Activated naive CD8-positive, alpha-beta T cell treated with anti-CD3 and anti-CD28 coated beads, Interleukin-2, amount 50 U/mL, for 24 hours (primary cell): ENCODE data around the gene FLRT1.
A peak's percentile ranks its signal among the peaks of the same experiment; 100 is the strongest.

Experiments
- ATAC-seq: fragments of 150-1000 bp; cut with Tn5 transposase; one replicate; pipeline ENCODE4 v1.10.0; 2021
- DNase-seq: peaks from one replicate; pipeline ENCODE4 v3.0.0; 2021
- H3K27ac Mint-ChIP-seq: one replicate; pipeline ENCODE4 v1.8.0; 2021; ENCODE audit warnings: mild to moderate bottlenecking, mixed read lengths
- H3K27me3 Mint-ChIP-seq: one replicate; pipeline ENCODE4 v1.8.0; 2021; ENCODE audit warnings: mixed read lengths
- H3K36me3 Mint-ChIP-seq: one replicate; pipeline ENCODE4 v1.8.0; 2021; ENCODE audit warnings: low read depth, mixed read lengths
- H3K4me1 Mint-ChIP-seq: one replicate; pipeline ENCODE4 v1.8.0; 2021; ENCODE audit warnings: mixed read lengths
- H3K4me3 Mint-ChIP-seq: one replicate; pipeline ENCODE4 v1.8.0; 2021; ENCODE audit warnings: mild to moderate bottlenecking, moderate library complexity, mixed read lengths
- H3K9me3 Mint-ChIP-seq: one replicate; pipeline ENCODE4 v1.8.0; 2021; ENCODE audit warnings: mixed read lengths

FLRT1 gene

GRCh38 chr11:64035576-64035975, at the start of gene FLRT1:
TSS of gene FLRT1 (plus strand) at chr11:64035931. CDS start at chr11:64116268, 80,337 bp downstream.
- H3K27ac Mint-ChIP-seq = no peak within 1 kb of the TSS
- H3K4me3 Mint-ChIP-seq = peak within 1 kb of the TSS; percentile 63
- ATAC-seq (no peak), DNase-seq (no peak)
- H3K9me3 Mint-ChIP-seq = no peaks in the 10 kb centered on the region
- H3K36me3 Mint-ChIP-seq = no peaks in the 10 kb centered on the region
- H3K27me3 Mint-ChIP-seq = peaks cover 36% of the 10 kb centered on the region
- peaks cover 7% of the 10 kb centered on the region for H3K4me1 Mint-ChIP-seq

- ATAC-seq = peak; percentile 93
- peaks cover 20% of the 10 kb centered on the region for H3K36me3 Mint-ChIP-seq
- peak within 1 kb of the TSS; percentile 98 for H3K27ac Mint-ChIP-seq
- no peaks in the 10 kb centered on the region for H3K27me3 Mint-ChIP-seq
- H3K9me3 Mint-ChIP-seq = no peaks in the 10 kb centered on the region
- peak; percentile 88 for DNase-seq
- H3K4me1 Mint-ChIP-seq = peaks cover 28% of the 10 kb centered on the region
- peak within 1 kb of the TSS; percentile 96 for H3K4me3 Mint-ChIP-seq
These were observed 49.4 kb upstream of the FLRT1 start, which contains the start of gene OTUB1 for GRCh38 chr11:63986156-63986931. TSS of gene OTUB1 (plus strand) at chr11:63986438. CDS start at chr11:63986457, 19 bp downstream.

GRCh38 chr11:63986932-63987513, 48.7 kb upstream of the FLRT1 start:
- DNase-seq (no peak), ATAC-seq (no peak)
- Mint-ChIP-seq H3K27ac (peak overlapping the region; percentile 35), H3K27me3 (no peaks in the 10 kb centered on the region), H3K4me3 (peak overlapping the region; percentile 96), H3K9me3 (no peaks in the 10 kb centered on the region), H3K4me1 (peaks cover 28% of the 10 kb centered on the region), H3K36me3 (peaks cover 23% of the 10 kb centered on the region)

GRCh38 chr11:63991558-63991957, 44.2 kb upstream of the FLRT1 start:
- Mint-ChIP-seq H3K27ac (no peak overlapping the region), H3K4me1 (peaks cover 17% of the 10 kb centered on the region), H3K4me3 (no peak overlapping the region), H3K9me3 (no peaks in the 10 kb centered on the region), H3K27me3 (no peaks in the 10 kb centered on the region), H3K36me3 (peaks cover 31% of the 10 kb centered on the region)
- DNase-seq (no peak), ATAC-seq (no peak)

- ATAC-seq = no peak
- peaks cover 42% of the 10 kb centered on the region for H3K36me3 Mint-ChIP-seq
- no peak for DNase-seq
- H3K4me3 Mint-ChIP-seq = no peak overlapping the region
- H3K4me1 Mint-ChIP-seq = peaks cover 7% of the 10 kb centered on the region
- H3K27me3 Mint-ChIP-seq = no peaks in the 10 kb centered on the region
- no peaks in the 10 kb centered on the region for H3K9me3 Mint-ChIP-seq
- no peak overlapping the region for H3K27ac Mint-ChIP-seq
These were observed 42.6 kb upstream of the FLRT1 start for GRCh38 chr11:63993100-63993499.

- no peak for DNase-seq
- Mint-ChIP-seq H3K4me3 (no peak overlapping the region), H3K9me3 (no peaks in the 10 kb centered on the region), H3K27ac (no peak overlapping the region), H3K36me3 (peaks cover 39% of the 10 kb centered on the region), H3K4me1 (peaks cover 2% of the 10 kb centered on the region), H3K27me3 (no peaks in the 10 kb centered on the region)
- no peak for ATAC-seq
These were observed 41.7 kb upstream of the FLRT1 start for GRCh38 chr11:63993993-63994392.

- Mint-ChIP-seq H3K4me3 (no peak overlapping the region), H3K27me3 (peaks cover 3% of the 10 kb centered on the region), H3K36me3 (peaks cover 26% of the 10 kb centered on the region)
These were observed 39.2 kb upstream of the FLRT1 start for GRCh38 chr11:63996512-63996911.

GRCh38 chr11:63997104-63997700, 38.5 kb upstream of the FLRT1 start:
- H3K27me3 Mint-ChIP-seq = peaks cover 7% of the 10 kb centered on the region
- peaks cover 24% of the 10 kb centered on the region for H3K36me3 Mint-ChIP-seq
- H3K9me3 Mint-ChIP-seq = no peaks in the 10 kb centered on the region
- no peak overlapping the region for H3K27ac Mint-ChIP-seq
- DNase-seq (no peak), ATAC-seq (no peak)
- H3K4me3 Mint-ChIP-seq = no peak overlapping the region
- peaks cover 7% of the 10 kb centered on the region for H3K4me1 Mint-ChIP-seq

More at GRCh38 chr11:63996512-63996911, 39.2 kb upstream of the FLRT1 start:
- ATAC-seq (no peak), DNase-seq (no peak)
- H3K4me1 Mint-ChIP-seq = peaks cover 7% of the 10 kb centered on the region
- H3K9me3 Mint-ChIP-seq = no peaks in the 10 kb centered on the region
- no peak overlapping the region for H3K27ac Mint-ChIP-seq

- DNase-seq (no peak), ATAC-seq (no peak)
- Mint-ChIP-seq H3K9me3 (no peaks in the 10 kb centered on the region), H3K27me3 (peaks cover 7% of the 10 kb centered on the region), H3K36me3 (peaks cover 23% of the 10 kb centered on the region), H3K27ac (no peak overlapping the region), H3K4me3 (no peak overlapping the region), H3K4me1 (peaks cover 7% of the 10 kb centered on the region)
These were observed 37.9 kb upstream of the FLRT1 start for GRCh38 chr11:63997801-63998337.

- Mint-ChIP-seq H3K27me3 (peaks cover 7% of the 10 kb centered on the region), H3K36me3 (peaks cover 20% of the 10 kb centered on the region), H3K27ac (no peak overlapping the region), H3K4me3 (no peak overlapping the region), H3K9me3 (no peaks in the 10 kb centered on the region), H3K4me1 (peaks cover 5% of the 10 kb centered on the region)
- no peak for ATAC-seq
- DNase-seq = peak; percentile 21
These were observed 37.0 kb upstream of the FLRT1 start for GRCh38 chr11:63998558-63999348.

- DNase-seq (peak; percentile 64), ATAC-seq (peak; percentile 56)
- Mint-ChIP-seq H3K27me3 (peaks cover 7% of the 10 kb centered on the region), H3K4me1 (peaks cover 5% of the 10 kb centered on the region), H3K27ac (no peak overlapping the region), H3K36me3 (peaks cover 19% of the 10 kb centered on the region), H3K4me3 (no peak overlapping the region), H3K9me3 (no peaks in the 10 kb centered on the region)
These were observed 36.2 kb upstream of the FLRT1 start for GRCh38 chr11:63999349-64000025.

GRCh38 chr11:64000026-64000739, 35.5 kb upstream of the FLRT1 start:
- Mint-ChIP-seq H3K4me1 (peaks cover 5% of the 10 kb centered on the region), H3K36me3 (peaks cover 14% of the 10 kb centered on the region), H3K4me3 (no peak overlapping the region), H3K27ac (no peak overlapping the region), H3K27me3 (peaks cover 7% of the 10 kb centered on the region), H3K9me3 (no peaks in the 10 kb centered on the region)
- ATAC-seq = peak; percentile 84
- peak; percentile 78 for DNase-seq

GRCh38 chr11:64000740-64001483, 34.8 kb upstream of the FLRT1 start:
- Mint-ChIP-seq H3K9me3 (no peaks in the 10 kb centered on the region), H3K27me3 (peaks cover 10% of the 10 kb centered on the region), H3K4me3 (no peak overlapping the region), H3K36me3 (peaks cover 14% of the 10 kb centered on the region), H3K4me1 (peaks cover 5% of the 10 kb centered on the region), H3K27ac (no peak overlapping the region)
- ATAC-seq = no peak
- no peak for DNase-seq
